ENCODE measurements around the gene TENM4.

- TF ChIP-seq ESRRG (CRISPR knock-in tag; IDR thresholded peaks at IDR 0.05) (no peak), ZFP30 (CRISPR knock-in tag; IDR thresholded peaks at IDR 0.05) (no peak), ISL1 (CRISPR knock-in tag; IDR thresholded peaks at IDR 0.05) (no peak), SNAI2 (CRISPR knock-in tag; IDR thresholded peaks at IDR 0.05) (no peak), RARB (CRISPR knock-in tag; IDR thresholded peaks at IDR 0.05) (no peak)
These were observed 602.4 kb downstream of the TENM4 start for GRCh38 chr11:78838417-78838816.
